Breast epithelium (tissue), 4 donors: ENCODE data around the gene PDE4A. TPM values are rescaled to one million over a fixed set of nuclear protein-coding genes. Genes with fewer than 3 reads are reported as not detected.

ENCODE experiments used
- DNase-seq, 2 donors: peaks; one replicate each; pipeline ENCODE4 v3.0.0-alpha.2; 2019; ENCODE audit warnings: low spot score in 2 of 2
- H3K27ac ChIP-seq, 2 donors: fragments of 200-600 bp; sonication (generic) in 1 of 2; one replicate each; pipeline ENCODE4 v1.5.1; 2016 to 2019; ENCODE audit warnings: mild to moderate bottlenecking in 1 of 2
- H3K27me3 ChIP-seq, 2 donors: fragments of 200-600 bp; sonication (generic) in 1 of 2; one replicate each; pipeline versions ENCODE4 v1.5.1 to v1.6.0; 2017 to 2019; ENCODE audit warnings: control low read depth in 1 of 2, mild to moderate bottlenecking in 1 of 2
- H3K36me3 ChIP-seq: fragments of 200-600 bp; one replicate; pipeline ENCODE4 v1.5.1; 2019
- H3K4me1 ChIP-seq, 2 donors: fragments of 200-600 bp; sonication (generic); one replicate each; pipeline ENCODE4 v1.5.1; 2016 to 2019; ENCODE audit warnings: control low read depth in 1 of 2
- H3K4me3 ChIP-seq, 3 donors: fragments of 200-600 bp; sonication (generic); 1 replicate in 2 of 3; 2 replicates in 1 of 3; pipeline ENCODE4 v1.5.1; 2016 to 2019; ENCODE audit warnings: mild to moderate bottlenecking in 3 of 3, moderate library complexity in 2 of 3
- H3K9me3 ChIP-seq, 2 donors: fragments of 200-600 bp; sonication (generic) in 1 of 2; one replicate each; pipeline ENCODE4 v1.5.1; 2016 to 2019; ENCODE audit warnings: control low read depth in 1 of 2
- CTCF ChIP-seq, 3 donors: fragments of 450-650 bp; IDR thresholded peaks; one replicate each; pipeline ENCODE4 v1.5.1; 2016 to 2017; ENCODE audit warnings: antibody characterized with exemption in 3 of 3, mild to moderate bottlenecking in 3 of 3, moderate library complexity in 3 of 3
- POLR2A ChIP-seq: fragments of 450-650 bp; IDR thresholded peaks from one replicate; pipeline ENCODE4 v1.6.1; 2016; ENCODE audit warnings: antibody characterized with exemption, mild to moderate bottlenecking, moderate library complexity
- POLR2AphosphoS5 ChIP-seq, 3 donors: sonication (generic); formaldehyde crosslinking; IDR thresholded peaks; one replicate each; pipeline ENCODE4 v1.6.1; 2017; ENCODE audit warnings: antibody characterized with exemption in 3 of 3
- intact Hi-C: fragments of 100-400 bp; cut with DNase I; formaldehyde crosslinking; loops from one replicate; pipeline ENCODE4 v1.15.1; 2023; ENCODE audit warnings: low total_unique reads
- total RNA-seq, 3 donors: library from RNA; depleted of rRNA; stranded (reverse); fragments of >200 nt; gene quantifications; one replicate each; pipeline ENCODE4 v1.1.0, GENCODE V29; 2016

The PDE4A gene
- total RNA-seq, 3 donors from 2014 or later: 5.6 to 20.3 (median 12.1) TPM

GRCh38 chr19:10513223-10513622 lies 92.9 kb downstream of the PDE4A start:
- H3K9me3 ChIP-seq: no peaks in the 10 kb centered on the region
- DNase-seq: no peak
- intact Hi-C loops: no loop called here
- TF ChIP-seq POLR2A (no peak), CTCF (IDR thresholded peaks at IDR 0.05) (no peak), POLR2AphosphoS5 (IDR thresholded peaks at IDR 0.05) (no peak)
- no peak overlapping the region for H3K4me3 ChIP-seq
- H3K4me1 ChIP-seq: peaks cover 0 to 4% of the 10 kb centered on the region in 2 donors
- no peak overlapping the region for H3K27ac ChIP-seq
- peaks cover 0 to 20% of the 10 kb centered on the region in 2 donors for H3K27me3 ChIP-seq
- H3K36me3 ChIP-seq: no peaks in the 10 kb centered on the region

- H3K27me3 ChIP-seq: peaks cover 0 to 20% of the 10 kb centered on the region in 2 donors
- no peak for DNase-seq
- TF ChIP-seq POLR2A: no peak
- no peak for TF ChIP-seq POLR2AphosphoS5 (IDR thresholded peaks at IDR 0.05)
- no peak for TF ChIP-seq CTCF (IDR thresholded peaks at IDR 0.05)
- intact Hi-C loops: no loop called here
- no peak overlapping the region for H3K4me3 ChIP-seq
- H3K4me1 ChIP-seq: peaks cover 0 to 4% of the 10 kb centered on the region in 2 donors
- H3K9me3 ChIP-seq: no peaks in the 10 kb centered on the region
- H3K27ac ChIP-seq: no peak overlapping the region
- H3K36me3 ChIP-seq: no peaks in the 10 kb centered on the region
These were observed 94.1 kb downstream of the PDE4A start for GRCh38 chr19:10514211-10515145.

GRCh38 chr19:10516064-10516385 lies 95.7 kb downstream of the PDE4A start:
- H3K27ac ChIP-seq: no peak overlapping the region
- H3K36me3 ChIP-seq: no peaks in the 10 kb centered on the region
- H3K4me1 ChIP-seq: no peaks in the 10 kb centered on the region
- H3K4me3 ChIP-seq: no peak overlapping the region
- H3K9me3 ChIP-seq: no peaks in the 10 kb centered on the region
- H3K27me3 ChIP-seq: peaks cover 0 to 20% of the 10 kb centered on the region in 2 donors
- intact Hi-C loops: no loop called here
- TF ChIP-seq POLR2AphosphoS5 (IDR thresholded peaks at IDR 0.05): no peak
- no peak for TF ChIP-seq CTCF (IDR thresholded peaks at IDR 0.05)
- TF ChIP-seq POLR2A: no peak
- DNase-seq: no peak

- Histone ChIP-seq H3K27me3 (peaks cover 0 to 20% of the 10 kb centered on the region in 2 donors), H3K27ac (peak overlapping the region; percentile 40 to 45), H3K9me3 (no peaks in the 10 kb centered on the region), H3K36me3 (no peaks in the 10 kb centered on the region), H3K4me3 (peak overlapping the region; percentile 17 to 69 (median 61)), H3K4me1 (no peaks in the 10 kb centered on the region)
- TF ChIP-seq POLR2AphosphoS5 (IDR thresholded peaks at IDR 0.05) (no peak), POLR2A (no peak), CTCF (IDR thresholded peaks at IDR 0.05) (no peak)
- no peak for DNase-seq
- intact Hi-C loops: no loop called here
These were observed 96.4 kb downstream of the PDE4A start for GRCh38 chr19:10516671-10517286.

- Histone ChIP-seq H3K36me3 (no peaks in the 10 kb centered on the region), H3K9me3 (no peaks in the 10 kb centered on the region), H3K27ac (peak within 1 kb of the TSS; percentile 40 to 45), H3K4me1 (no peaks in the 10 kb centered on the region), H3K27me3 (peaks cover 0 to 20% of the 10 kb centered on the region in 2 donors), H3K4me3 (peak within 1 kb of the TSS; percentile 17 to 69 (median 61))
- no peak for DNase-seq
- no peak for TF ChIP-seq POLR2AphosphoS5 (IDR thresholded peaks at IDR 0.05)
- TF ChIP-seq POLR2A: no peak
- TF ChIP-seq CTCF (IDR thresholded peaks at IDR 0.05): no peak
- intact Hi-C loops: no loop called here
These were observed 97.0 kb downstream of the PDE4A start, which contains the start of gene S1PR5 for GRCh38 chr19:10517361-10517759. Gene S1PR5, minus strand, starts transcription at chr19:10517447. Its CDS starts 2,436 bp downstream, at chr19:10515011.
